HCT116 (cell line): ENCODE results near the gene SERTAD2. TPM values are rescaled to one million over a fixed set of nuclear protein-coding genes. Genes with fewer than 3 reads are reported as not detected.

Experiments used
- ATAC-seq: fragments of 200-7000 bp; cut with Tn5 transposase; 2 replicates; pipeline ENCODE4 v1.9.1; 2020; ENCODE audit warnings: mild to moderate bottlenecking, moderate library complexity
- BruUV-seq: library from RNA; stranded (reverse); fragments of 400-500 nt; replicated peaks from 2 replicates; lab custom pipeline; 2021; lab: Mats Ljungman, UMichigan
- CTCF ChIA-PET: fragments of 300-600 bp; sonication (Branson Sonifier 250); formaldehyde crosslinking; loops from one replicate; lab custom pipeline; 2021; ENCODE audit warnings: antibody characterized with exemption; lab: Charles Lee
- POLR2A ChIA-PET: fragments of 300-600, 350-600 bp; sonication (Branson Sonifier 250); formaldehyde crosslinking; loops from one replicate; lab custom pipeline; 2021; ENCODE audit warnings: antibody characterized with exemption; lab: Charles Lee
- RAD21 ChIA-PET, 2 experiments: fragments of 300-600 bp; sonication (Branson Sonifier 250); formaldehyde crosslinking; loops; one replicate each; lab custom pipeline; 2023; ENCODE audit warnings: low total read pairs in 2 of 2; ENCODE audit not compliant: uncharacterized antibody in 2 of 2, unreplicated experiment in 2 of 2, low non-redundant PET in 1 of 2; lab: Charles Lee
- DNase-seq: peaks from one replicate; pipeline ENCODE4 v3.0.0-alpha.2; 2010; ENCODE audit warnings: low read depth, low spot score
- H2AFZ ChIP-seq: fragments of 200-600 bp; shearing (Covaris generic), sonication (generic); 2 replicates; pipeline ENCODE4 v1.6.1; 2017; ENCODE audit warnings: low read depth, mixed run types, mixed read lengths, antibody characterized with exemption, low read length; ENCODE audit not compliant: poor library complexity, severe bottlenecking
- H3K27ac ChIP-seq: 2 replicates; pipeline ENCODE4 v1.5.1; 2012; ENCODE audit warnings: low read depth, low read length
- H3K27me3 ChIP-seq: fragments of 200-600 bp; sonication (generic); 2 replicates; pipeline ENCODE4 v1.6.1; 2016; ENCODE audit warnings: mixed run types, low read length, mixed read lengths; ENCODE audit not compliant: insufficient read depth
- H3K36me3 ChIP-seq, 2 experiments: fragments of 200-500 bp in 1 of 2; fragments of 200-600 bp in 1 of 2; sonication (Bioruptor generic) in 1 of 2; sonication (generic) in 1 of 2; 2 replicates each; pipeline versions ENCODE4 v1.5.1 to v1.6.1; 2014 to 2016; ENCODE audit warnings: low read length in 2 of 2, inconsistent platforms in 1 of 2, mixed read lengths in 1 of 2, mixed run types in 1 of 2; ENCODE audit not compliant: insufficient read depth in 2 of 2, control insufficient read depth in 1 of 2
- H3K4me1 ChIP-seq, 2 experiments: fragments of 200-600 bp in 1 of 2; sonication (generic) in 1 of 2; 2 replicates each; pipeline versions ENCODE4 v1.5.1 to v1.6.1; 2012 to 2017; ENCODE audit warnings: low read length in 2 of 2, inconsistent platforms in 1 of 2, mild to moderate bottlenecking in 1 of 2, mixed read lengths in 1 of 2, mixed run types in 1 of 2, moderate library complexity in 1 of 2; ENCODE audit not compliant: insufficient read depth in 2 of 2, control insufficient read depth in 1 of 2
- H3K4me2 ChIP-seq: fragments of 200-600 bp; sonication (generic); 2 replicates; pipeline ENCODE4 v1.6.1; 2017; ENCODE audit warnings: mixed run types, low read length, mixed read lengths
- H3K4me3 ChIP-seq, 2 experiments: fragments of 200-600 bp in 1 of 2; sonication (generic) in 1 of 2; replicated peaks in 1 of 2; 2 replicates each; pipeline ENCODE4 v1.5.1; 2011 to 2016; ENCODE audit warnings: low read length in 2 of 2, control low read depth in 1 of 2, low read depth in 1 of 2, mild to moderate bottlenecking in 1 of 2, mixed read lengths in 1 of 2, mixed run types in 1 of 2
- H3K79me2 ChIP-seq: fragments of 200-600 bp; sonication (generic); 2 replicates; pipeline ENCODE4 v1.6.1; 2017; ENCODE audit warnings: mild to moderate bottlenecking, mixed run types, low read length, moderate library complexity, mixed read lengths; ENCODE audit not compliant: insufficient read depth
- H3K9ac ChIP-seq: fragments of 200-600 bp; sonication (generic); 2 replicates; pipeline ENCODE4 v1.6.1; 2016; ENCODE audit warnings: low read length, mixed read lengths
- H3K9me2 ChIP-seq: fragments of 200-600 bp; sonication (generic), shearing (Covaris generic); 2 replicates; pipeline ENCODE4 v1.6.1; 2017; ENCODE audit warnings: mixed run types, mild to moderate bottlenecking, moderate library complexity; ENCODE audit not compliant: insufficient read depth
- H3K9me3 ChIP-seq, 2 experiments: fragments of 200-500 bp in 1 of 2; fragments of 200-600 bp in 1 of 2; sonication (Bioruptor generic) in 1 of 2; sonication (generic) in 1 of 2; 2 replicates each; pipeline ENCODE4 v1.6.1; 2014 to 2017; ENCODE audit warnings: low read length in 2 of 2, mixed read lengths in 2 of 2, inconsistent platforms in 1 of 2, low read depth in 1 of 2, mild to moderate bottlenecking in 1 of 2, mixed run types in 1 of 2, moderate library complexity in 1 of 2; ENCODE audit not compliant: control insufficient read depth in 1 of 2, insufficient read depth in 1 of 2
- H4K20me1 ChIP-seq: fragments of 200-600 bp; sonication (generic), shearing (Covaris generic); 2 replicates; pipeline ENCODE4 v1.6.1; 2017; ENCODE audit warnings: mixed run types, mild to moderate bottlenecking, moderate library complexity; ENCODE audit not compliant: insufficient read depth
- ATF3 ChIP-seq: IDR thresholded peaks from 2 replicates; pipeline ENCODE4 v1.6.1; 2012
- CEBPB ChIP-seq: IDR thresholded peaks from 2 replicates; pipeline ENCODE4 v1.6.1; 2012; ENCODE audit warnings: low read depth
- CTCF ChIP-seq, 3 experiments: fragments of 200-600 bp in 1 of 3; sonication (generic) in 1 of 3; IDR thresholded peaks in 2 of 3; conservative IDR thresholded peaks in 1 of 3; 2 replicates each; pipeline ENCODE4 v1.5.1; 2012 to 2017; ENCODE audit warnings: low read depth in 2 of 3, low read length in 2 of 3, antibody characterized with exemption in 1 of 3, borderline replicate concordance in 1 of 3, control low read depth in 1 of 3, mild to moderate bottlenecking in 1 of 3, mixed read lengths in 1 of 3, mixed run types in 1 of 3, moderate library complexity in 1 of 3; ENCODE audit not compliant: insufficient read depth in 1 of 3
- EGR1 ChIP-seq: IDR thresholded peaks from 2 replicates; pipeline ENCODE4 v1.6.1; 2012; ENCODE audit warnings: low read depth
- ELF1 ChIP-seq: IDR thresholded peaks from 2 replicates; pipeline ENCODE4 v1.6.1; 2012; ENCODE audit warnings: low read depth, borderline replicate concordance
- EZH2 ChIP-seq: fragments of 200-600 bp; sonication (generic); IDR thresholded peaks from 2 replicates; pipeline ENCODE4 v1.6.1; 2017; ENCODE audit warnings: antibody characterized with exemption, mixed run types
- JUND ChIP-seq: IDR thresholded peaks from 2 replicates; pipeline ENCODE4 v1.6.1; 2012
- MAX ChIP-seq: IDR thresholded peaks from 2 replicates; pipeline ENCODE4 v1.6.1; 2012
- POLR2A ChIP-seq: IDR thresholded peaks from 2 replicates; pipeline ENCODE4 v1.7.0; 2011; ENCODE audit warnings: borderline replicate concordance; ENCODE audit not compliant: insufficient read depth, insufficient read length; ENCODE audit errors: extremely low read depth
- RAD21 ChIP-seq: IDR thresholded peaks from 2 replicates; pipeline ENCODE4 v1.6.1; 2012; ENCODE audit warnings: low read depth, mild to moderate bottlenecking
- REST ChIP-seq: IDR thresholded peaks from 2 replicates; pipeline ENCODE4 v1.6.1; 2012; ENCODE audit warnings: low read depth
- SIN3A ChIP-seq: IDR thresholded peaks from 2 replicates; pipeline ENCODE4 v1.6.1; 2012; ENCODE audit warnings: low read depth
- SP1 ChIP-seq: IDR thresholded peaks from 2 replicates; pipeline ENCODE4 v1.6.1; 2012; ENCODE audit warnings: low read depth
- SRF ChIP-seq: IDR thresholded peaks from 2 replicates; pipeline ENCODE4 v1.6.1; 2012; ENCODE audit warnings: low read depth
- TCF7L2 ChIP-seq: IDR thresholded peaks from 2 replicates; pipeline ENCODE4 v1.7.0; 2011; ENCODE audit warnings: borderline replicate concordance, inconsistent platforms; ENCODE audit not compliant: insufficient read depth, insufficient read length; ENCODE audit errors: extremely low read depth
- YY1 ChIP-seq: IDR thresholded peaks from 2 replicates; pipeline ENCODE4 v1.6.1; 2011; ENCODE audit warnings: low read length, low read depth, moderate library complexity, mild to moderate bottlenecking; ENCODE audit not compliant: insufficient replicate concordance; ENCODE audit errors: extremely low read depth
- ZFX ChIP-seq: fragments of 450-650 bp; IDR thresholded peaks from 2 replicates; pipeline ENCODE4 v1.6.1; 2017
- ZNF274 ChIP-seq: fragments of 200-500 bp; sonication (Bioruptor generic); IDR thresholded peaks from 2 replicates; pipeline ENCODE4 v1.6.1; 2014; ENCODE audit warnings: mild to moderate bottlenecking, low read depth, low read length, inconsistent platforms
- intact Hi-C: fragments of 100-400 bp; cut with micrococcal nuclease; formaldehyde crosslinking; loops from 2 replicates; pipeline ENCODE4 v1.10.0; 2022
- total RNA-seq: library from RNA; stranded (reverse); gene quantifications from one replicate; pipeline ENCODE4 v1.2.1, GENCODE V29; 2021; ENCODE audit not compliant: unreplicated experiment

Gene SERTAD2
- total RNA-seq, 1 experiment from 2014 or later: 80.1 TPM

GRCh38 chr2:64683771-64684510 is 30.2 kb upstream of the SERTAD2 start:
- ATAC-seq: no peak
- DNase-seq: no peak
- POLR2A ChIA-PET: no interaction called here
- no peaks in the 10 kb centered on the region for H3K9me3 ChIP-seq
- RAD21 ChIA-PET: no interaction called here
- BruUV-seq: no TSS peak
- intact Hi-C loops: no loop called here
- H3K27ac ChIP-seq: no peak overlapping the region
- H3K9me2 ChIP-seq: no peaks in the 10 kb centered on the region
- no peaks in the 10 kb centered on the region for H3K27me3 ChIP-seq
- H3K4me2 ChIP-seq: no peak overlapping the region
- no peak overlapping the region for H3K9ac ChIP-seq
- CTCF ChIA-PET: no interaction called here
- H3K79me2 ChIP-seq: peaks cover 5% of the 10 kb centered on the region; the same call in 1 of the 2 replicates
- H3K36me3 ChIP-seq: no peaks in the 10 kb centered on the region
- no peaks in the 10 kb centered on the region for H4K20me1 ChIP-seq
- peaks cover 3 to 14% of the 10 kb centered on the region in 2 experiments; a peak in 3 of 4 replicates for H3K4me1 ChIP-seq
- TF ChIP-seq SRF (no peak), SP1 (no peak), EZH2 (no peak), MAX (no peak), ATF3 (no peak), ZNF274 (no peak), SIN3A (no peak), CTCF (IDR thresholded peaks at IDR 0.05 in 2 of 3, conservative IDR thresholded peaks at IDR 0.05 in 1 of 3; ENCODE audit: borderline replicate concordance in 1 of 3, insufficient read depth in 1 of 3, low read depth in 2 of 3, low read length in 2 of 3) (no peak), REST (no peak), EGR1 (no peak), TCF7L2 (no peak), RAD21 (no peak), ELF1 (no peak), ZFX (no peak), JUND (no peak), CEBPB (no peak), POLR2A (no peak), YY1 (no peak)
- H3K4me3 ChIP-seq: no peak overlapping the region
- H2AFZ ChIP-seq: no peak overlapping the region
